CD4-positive, alpha-beta memory T cell (primary cell): ENCODE measurements around the gene MGME1. TPM values are rescaled to one million over a fixed set of nuclear protein-coding genes. Genes with fewer than 3 reads are reported as not detected.
A peak's percentile ranks its signal among the peaks of the same experiment; 100 is the strongest.

Experiments used
- CTCF ChIA-PET: fragments of 350-600 bp; sonication (Branson Sonifier 250); formaldehyde crosslinking; loops from one replicate; lab custom pipeline; 2021; ENCODE audit warnings: inconsistent platforms; ENCODE audit not compliant: partially characterized antibody; lab: Charles Lee
- POLR2A ChIA-PET: fragments of 350-600 bp; sonication (Branson Sonifier 250); formaldehyde crosslinking; loops from one replicate; lab custom pipeline; 2021; ENCODE audit not compliant: partially characterized antibody; lab: Charles Lee
- DNase-seq, 5 donors: peaks; one replicate each; pipeline versions ENCODE4 v3.0.0 to v3.0.0-alpha.2; 2020 to 2022; ENCODE audit warnings: mixed read lengths in 1 of 5
- H3K27ac ChIP-seq: one replicate; pipeline ENCODE4 v1.7.0; 2013; ENCODE audit warnings: low read depth, low read length
- H3K27me3 ChIP-seq: 2 replicates; pipeline ENCODE4 v1.7.0; 2013; ENCODE audit warnings: mild to moderate bottlenecking, low read length, moderate library complexity; ENCODE audit not compliant: insufficient read depth
- H3K36me3 ChIP-seq: 2 replicates; pipeline ENCODE4 v1.7.0; 2013; ENCODE audit warnings: mild to moderate bottlenecking, low read length, moderate library complexity; ENCODE audit not compliant: insufficient read depth
- H3K4me1 ChIP-seq: 2 replicates; pipeline ENCODE4 v1.7.0; 2013; ENCODE audit warnings: mild to moderate bottlenecking, low read length, moderate library complexity; ENCODE audit not compliant: insufficient read depth
- H3K4me3 ChIP-seq, 2 donors: one replicate each; pipeline ENCODE4 v1.7.0; 2013; ENCODE audit warnings: low read length in 2 of 2, mild to moderate bottlenecking in 1 of 2
- H3K9me3 ChIP-seq, 2 donors: one replicate each; pipeline ENCODE4 v1.7.0; 2013; ENCODE audit warnings: low read length in 2 of 2, control low read depth in 1 of 2; ENCODE audit not compliant: control insufficient read depth in 1 of 2
- H3K27ac Mint-ChIP-seq, 7 donors: one replicate each; pipeline ENCODE4 v1.8.0; 2020 to 2021; ENCODE audit warnings: mixed read lengths in 7 of 7, mild to moderate bottlenecking in 6 of 7, inconsistent platforms in 3 of 7, moderate library complexity in 3 of 7
- H3K27me3 Mint-ChIP-seq, 2 donors: one replicate each; pipeline ENCODE4 v1.8.0; 2020 to 2021; ENCODE audit warnings: mixed read lengths in 2 of 2
- H3K36me3 Mint-ChIP-seq, 2 donors: one replicate each; pipeline ENCODE4 v1.8.0; 2020 to 2021; ENCODE audit warnings: mixed read lengths in 2 of 2, inconsistent platforms in 1 of 2, mild to moderate bottlenecking in 1 of 2
- H3K4me1 Mint-ChIP-seq, 4 donors: one replicate each; pipeline ENCODE4 v1.8.0; 2020 to 2021; ENCODE audit warnings: mixed read lengths in 4 of 4, mild to moderate bottlenecking in 1 of 4
- H3K4me3 Mint-ChIP-seq, 8 donors: one replicate each; pipeline ENCODE4 v1.8.0; 2020 to 2021; ENCODE audit warnings: mixed read lengths in 8 of 8, mild to moderate bottlenecking in 7 of 8, moderate library complexity in 6 of 8, inconsistent platforms in 3 of 8
- H3K9me3 Mint-ChIP-seq, 8 donors: one replicate each; pipeline ENCODE4 v1.8.0; 2020 to 2021; ENCODE audit warnings: mixed read lengths in 8 of 8, mild to moderate bottlenecking in 5 of 8, inconsistent platforms in 3 of 8, moderate library complexity in 1 of 8
- intact Hi-C: fragments of 100-400 bp; cut with micrococcal nuclease; formaldehyde crosslinking; loops from one replicate; pipeline ENCODE4 v1.15.1; 2023
- polyA plus RNA-seq, 2 donors: library from polyadenylated mRNA; unstranded; fragments of 300-500 nt; fragmentation: Illumina TruSeq; gene quantifications; one replicate each; pipeline ENCODE4 v1.2.3, GENCODE V29; 2021
- total RNA-seq, 2 experiments: library from RNA; stranded (reverse); gene quantifications; one replicate each; pipeline ENCODE4 v1.2.3, GENCODE V29; 2021

The MGME1 gene
- total and polyA plus RNA-seq, 4 experiments from 2014 or later = 7.4 to 17.0 (median 16.0) TPM

- Histone ChIP-seq H3K27me3 (no peaks in the 10 kb centered on the region), H3K4me3 (no peak overlapping the region), H3K27ac (no peak overlapping the region), H3K4me1 (peaks cover 13% of the 10 kb centered on the region), H3K9me3 (no peaks in the 10 kb centered on the region), H3K36me3 (no peaks in the 10 kb centered on the region)
- Mint-ChIP-seq H3K4me1 (peaks cover 10 to 16% (median 15%) of the 10 kb centered on the region in 4 donors), H3K36me3 (peaks cover 16 to 20% of the 10 kb centered on the region in 2 donors), H3K27me3 (no peaks in the 10 kb centered on the region), H3K27ac (no peak overlapping the region), H3K4me3 (no peak overlapping the region), H3K9me3 (no peaks in the 10 kb centered on the region)
- POLR2A ChIA-PET = interaction anchor here (1.3 kb wide), 1 partner anchor 303 kb away, joined by 4 read pairs; no protein-coding TSS in a partner anchor
- DNase-seq = no peak
- CTCF ChIA-PET = interaction anchor here (0.9 to 1.8 kb wide), 4 partner anchors 10 to 47 kb away, joined by 3 to 5 read pairs (median 4); no protein-coding TSS in a partner anchor
- intact Hi-C loops = no loop called here
These were observed 16.7 kb downstream of the MGME1 start for GRCh38 chr20:17985388-17986018.

- no peaks in the 10 kb centered on the region for H3K27me3 Mint-ChIP-seq
- no peaks in the 10 kb centered on the region for H3K9me3 Mint-ChIP-seq
- POLR2A ChIA-PET = interaction anchor here (1.0 to 1.8 kb wide), 2 partner anchors 18 to 20 kb away, joined by 4 to 8 read pairs; partner anchors contain the start of gene SNX5
- peaks cover 24% of the 10 kb centered on the region for H3K4me1 ChIP-seq
- peak overlapping the region in 4 of 7 donors; percentile 9 to 72 (median 52) for H3K27ac Mint-ChIP-seq
- no peaks in the 10 kb centered on the region for H3K36me3 ChIP-seq
- H3K4me3 Mint-ChIP-seq = peak overlapping the region in 4 of 8 donors; percentile 8 to 61 (median 22)
- no peaks in the 10 kb centered on the region for H3K9me3 ChIP-seq
- intact Hi-C loops = no loop called here
- no peak overlapping the region for H3K4me3 ChIP-seq
- DNase-seq = peak in 4 of 5 donors; percentile 36 to 50 (median 41)
- H3K36me3 Mint-ChIP-seq = peaks cover 15 to 18% of the 10 kb centered on the region in 2 donors
- no peaks in the 10 kb centered on the region for H3K27me3 ChIP-seq
- CTCF ChIA-PET = interaction anchor here (0.7 to 2.0 kb wide), 5 partner anchors 11 to 459 kb away, joined by 3 to 4 read pairs (median 4); no protein-coding TSS in a partner anchor
- H3K4me1 Mint-ChIP-seq = peaks cover 13 to 26% (median 21%) of the 10 kb centered on the region in 4 donors
- H3K27ac ChIP-seq = no peak overlapping the region
These were observed 19.2 kb downstream of the MGME1 start for GRCh38 chr20:17987988-17988387.

GRCh38 chr20:17990278-17990972, 21.6 kb downstream of the MGME1 start:
- peaks cover 15 to 33% (median 25%) of the 10 kb centered on the region in 4 donors for H3K4me1 Mint-ChIP-seq
- CTCF ChIA-PET = no interaction called here
- H3K36me3 Mint-ChIP-seq = peaks cover 15 to 16% of the 10 kb centered on the region in 2 donors
- Histone ChIP-seq H3K4me3 (no peak overlapping the region), H3K27me3 (no peaks in the 10 kb centered on the region), H3K36me3 (no peaks in the 10 kb centered on the region), H3K4me1 (peaks cover 28% of the 10 kb centered on the region), H3K9me3 (no peaks in the 10 kb centered on the region), H3K27ac (no peak overlapping the region)
- H3K4me3 Mint-ChIP-seq = no peak overlapping the region
- DNase-seq = no peak
- POLR2A ChIA-PET = no interaction called here
- no peak overlapping the region for H3K27ac Mint-ChIP-seq
- intact Hi-C loops = no loop called here
- H3K9me3 Mint-ChIP-seq = peaks cover 0 to 2% (median 0%) of the 10 kb centered on the region in 8 donors
- no peaks in the 10 kb centered on the region for H3K27me3 Mint-ChIP-seq

- Mint-ChIP-seq H3K27me3 (no peaks in the 10 kb centered on the region), H3K9me3 (peaks cover 0 to 2% (median 0%) of the 10 kb centered on the region in 8 donors), H3K27ac (peak overlapping the region in 6 of 7 donors; percentile 23 to 83 (median 64)), H3K4me3 (peak overlapping the region in 2 of 8 donors; percentile 15 to 50), H3K4me1 (peaks cover 20 to 42% (median 30%) of the 10 kb centered on the region in 4 donors), H3K36me3 (peaks cover 15 to 16% of the 10 kb centered on the region in 2 donors)
- no peaks in the 10 kb centered on the region for H3K27me3 ChIP-seq
- CTCF ChIA-PET = interaction anchor here (0.7 to 5.7 kb wide), 3 partner anchors 26 to 94 kb away, joined by 4 to 44 read pairs (median 5); partner anchors contain the start of gene SNX5
- POLR2A ChIA-PET = no interaction called here
- intact Hi-C loops = no loop called here
- no peaks in the 10 kb centered on the region for H3K36me3 ChIP-seq
- H3K27ac ChIP-seq = no peak overlapping the region
- no peak for DNase-seq
- no peaks in the 10 kb centered on the region for H3K9me3 ChIP-seq
- no peak overlapping the region for H3K4me3 ChIP-seq
- H3K4me1 ChIP-seq = peaks cover 31% of the 10 kb centered on the region
These were observed 23.4 kb downstream of the MGME1 start for GRCh38 chr20:17992224-17992637.

GRCh38 chr20:17992847-17993513, 24.2 kb downstream of the MGME1 start:
- Histone ChIP-seq H3K27ac (no peak overlapping the region), H3K4me1 (peaks cover 24% of the 10 kb centered on the region), H3K4me3 (no peak overlapping the region), H3K27me3 (no peaks in the 10 kb centered on the region), H3K9me3 (no peaks in the 10 kb centered on the region), H3K36me3 (no peaks in the 10 kb centered on the region)
- H3K36me3 Mint-ChIP-seq = peaks cover 11% of the 10 kb centered on the region in 2 donors
- ChIA-PET POLR2A (interaction anchor here (0.7 to 1.0 kb wide), 2 partner anchors 67 to 311 kb away, joined by 3 read pairs; partner anchors contain the start of gene RRBP1), CTCF (interaction anchor here (0.7 to 5.7 kb wide), 9 partner anchors 26 to 488 kb away, joined by 3 to 44 read pairs (median 3); partner anchors contain the start of genes RRBP1 and SNX5)
- H3K4me1 Mint-ChIP-seq = peaks cover 15 to 36% (median 24%) of the 10 kb centered on the region in 4 donors
- DNase-seq = no peak
- peak overlapping the region; percentile 46 to 76 (median 52) for H3K27ac Mint-ChIP-seq
- H3K4me3 Mint-ChIP-seq = peak overlapping the region in 2 of 8 donors; percentile 50 to 57
- intact Hi-C loops = no loop called here
- no peaks in the 10 kb centered on the region for H3K27me3 Mint-ChIP-seq
- H3K9me3 Mint-ChIP-seq = peaks cover 0 to 2% (median 0%) of the 10 kb centered on the region in 8 donors

- peak overlapping the region in 5 of 7 donors; percentile 32 to 69 (median 56) for H3K27ac Mint-ChIP-seq
- no peak for DNase-seq
- Histone ChIP-seq H3K27me3 (no peaks in the 10 kb centered on the region), H3K27ac (no peak overlapping the region), H3K4me3 (no peak overlapping the region), H3K36me3 (no peaks in the 10 kb centered on the region), H3K4me1 (peaks cover 18% of the 10 kb centered on the region), H3K9me3 (no peaks in the 10 kb centered on the region)
- CTCF ChIA-PET = interaction anchor here (1.0 to 5.7 kb wide), 11 partner anchors 11 to 495 kb away, joined by 3 to 44 read pairs (median 3); partner anchors contain the start of genes RRBP1 and SNX5
- H3K4me3 Mint-ChIP-seq = no peak overlapping the region
- peaks cover 0 to 2% (median 0%) of the 10 kb centered on the region in 8 donors for H3K9me3 Mint-ChIP-seq
- peaks cover 0 to 2% of the 10 kb centered on the region in 2 donors for H3K27me3 Mint-ChIP-seq
- peaks cover 13 to 30% (median 21%) of the 10 kb centered on the region in 4 donors for H3K4me1 Mint-ChIP-seq
- intact Hi-C loops = no loop called here
- peaks cover 9 to 11% of the 10 kb centered on the region in 2 donors for H3K36me3 Mint-ChIP-seq
- POLR2A ChIA-PET = interaction anchor here (1.0 to 2.7 kb wide), 2 partner anchors 27 to 311 kb away, joined by 3 to 9 read pairs; partner anchors contain the start of gene RRBP1
These were observed 24.7 kb downstream of the MGME1 start for GRCh38 chr20:17993546-17993945.
